Measurements from ENCODE around the gene FGF18.

The FGF18 gene

GRCh38 chr5:171434874-171435273, 15.4 kb downstream of the FGF18 start:
- Mint-ChIP-seq H3K4me3 (no peak overlapping the region), H3K27me3 (no peaks in the 10 kb centered on the region), H3K36me3 (no peaks in the 10 kb centered on the region), H3K9me3 (no peaks in the 10 kb centered on the region), H3K4me1 (no peaks in the 10 kb centered on the region), H3K27ac (no peak overlapping the region)
- ATAC-seq (ENCODE audit: low read depth) (no peak), DNase-seq (ENCODE audit: low spot score in 2 of 2) (no peak)

DNA sequence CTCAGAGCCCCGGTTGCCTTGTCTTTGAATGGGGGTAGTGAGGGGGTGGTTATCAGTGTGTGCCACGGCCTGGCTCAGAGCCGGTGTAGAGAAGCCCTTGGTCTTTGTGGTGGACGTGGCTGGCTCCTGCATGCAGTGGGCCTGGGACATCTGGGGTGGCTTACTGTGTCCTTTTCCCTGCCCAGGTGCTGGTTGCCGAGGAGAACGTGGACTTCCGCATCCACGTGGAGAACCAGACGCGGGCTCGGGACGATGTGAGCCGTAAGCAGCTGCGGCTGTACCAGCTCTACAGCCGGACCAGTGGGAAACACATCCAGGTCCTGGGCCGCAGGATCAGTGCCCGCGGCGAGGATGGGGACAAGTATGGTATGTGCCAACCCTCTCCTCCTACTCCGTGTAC, 16.5 kb downstream of the FGF18 start:
- no peaks in the 10 kb centered on the region for H3K27me3 Mint-ChIP-seq
- no peak overlapping the region for H3K27ac Mint-ChIP-seq
- no peak overlapping the region for H3K4me3 Mint-ChIP-seq
- DNase-seq (ENCODE audit: low spot score in 2 of 2) (no peak), ATAC-seq (ENCODE audit: low read depth) (no peak)
- no peaks in the 10 kb centered on the region for H3K4me1 Mint-ChIP-seq
- H3K9me3 Mint-ChIP-seq, result no peaks in the 10 kb centered on the region
- no peaks in the 10 kb centered on the region for H3K36me3 Mint-ChIP-seq

GRCh38 chr5:171436804-171437285, 17.4 kb downstream of the FGF18 start:
- H3K27me3 Mint-ChIP-seq, result peaks cover 2% of the 10 kb centered on the region
- H3K27ac Mint-ChIP-seq, result no peak overlapping the region
- no peaks in the 10 kb centered on the region for H3K36me3 Mint-ChIP-seq
- ATAC-seq (ENCODE audit: low read depth) (no peak), DNase-seq (ENCODE audit: low spot score in 2 of 2) (no peak)
- H3K9me3 Mint-ChIP-seq, result no peaks in the 10 kb centered on the region
- H3K4me1 Mint-ChIP-seq, result no peaks in the 10 kb centered on the region
- no peak overlapping the region for H3K4me3 Mint-ChIP-seq

- DNase-seq (ENCODE audit: low spot score in 2 of 2) (no peak), ATAC-seq (ENCODE audit: low read depth) (no peak)
- Mint-ChIP-seq H3K9me3 (no peaks in the 10 kb centered on the region), H3K27me3 (peaks cover 2% of the 10 kb centered on the region), H3K4me3 (no peak overlapping the region), H3K36me3 (no peaks in the 10 kb centered on the region), H3K27ac (no peak overlapping the region), H3K4me1 (no peaks in the 10 kb centered on the region)
These were observed 17.9 kb downstream of the FGF18 start for GRCh38 chr5:171437286-171437821.

DNA sequence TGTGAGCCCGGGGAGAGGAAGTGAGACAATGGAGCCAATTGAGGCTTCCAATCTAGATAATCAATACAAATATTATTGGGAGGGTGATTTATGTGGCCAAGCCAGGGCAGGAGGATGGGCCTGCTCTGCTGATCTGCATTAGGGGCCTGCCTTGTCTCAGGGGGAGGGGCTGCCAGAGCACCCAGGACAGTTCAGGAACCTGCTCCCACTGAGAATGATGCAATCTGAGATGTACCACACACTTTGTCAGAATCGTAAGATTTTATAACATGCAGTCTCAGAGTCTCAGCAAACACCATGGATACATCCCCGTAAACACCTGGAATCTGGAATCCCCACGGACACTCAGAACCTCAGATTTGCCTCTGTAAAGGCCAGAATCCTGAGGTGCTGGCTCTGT, 19.3 kb downstream of the FGF18 start:
- DNase-seq (ENCODE audit: low spot score in 2 of 2), result no peak

DNA sequence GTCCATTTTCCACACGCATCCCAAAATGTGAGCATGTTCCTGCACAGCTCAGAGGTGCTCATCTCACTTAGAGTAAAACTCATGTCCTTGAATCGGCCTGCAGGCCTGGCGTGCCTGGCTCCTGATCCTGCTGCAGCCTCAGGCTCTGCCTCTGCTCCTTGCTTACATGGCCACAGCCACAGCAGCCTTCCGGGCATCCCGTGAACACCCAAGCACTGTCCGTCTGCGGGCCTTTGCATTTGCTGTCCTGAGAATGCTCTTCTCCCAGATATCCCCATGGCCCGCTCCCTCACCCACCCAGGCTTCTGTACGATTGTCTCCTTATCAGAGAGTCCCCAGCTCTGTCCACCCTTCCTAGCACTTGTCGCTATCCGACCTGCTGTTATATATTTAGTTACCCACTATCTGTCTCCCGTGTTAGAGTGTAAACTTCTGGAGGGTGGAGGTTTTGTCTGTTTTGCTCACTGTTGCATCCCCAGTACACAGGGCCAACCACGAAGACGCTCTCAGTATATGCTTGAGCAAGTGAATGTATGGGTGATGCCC, 21.9 kb downstream of the FGF18 start:
- Mint-ChIP-seq H3K36me3 (no peaks in the 10 kb centered on the region), H3K9me3 (no peaks in the 10 kb centered on the region), H3K4me3 (no peak overlapping the region), H3K4me1 (no peaks in the 10 kb centered on the region), H3K27ac (no peak overlapping the region), H3K27me3 (peaks cover 8% of the 10 kb centered on the region)
- ATAC-seq (ENCODE audit: low read depth) (no peak), DNase-seq (ENCODE audit: low spot score in 2 of 2) (no peak)

More for the DNA sequence above, 19.3 kb downstream of the FGF18 start:
- Mint-ChIP-seq H3K27ac (no peak overlapping the region), H3K4me3 (no peak overlapping the region), H3K36me3 (no peaks in the 10 kb centered on the region), H3K4me1 (no peaks in the 10 kb centered on the region), H3K9me3 (no peaks in the 10 kb centered on the region), H3K27me3 (peaks cover 2% of the 10 kb centered on the region)
- ATAC-seq (ENCODE audit: low read depth), result no peak

DNA sequence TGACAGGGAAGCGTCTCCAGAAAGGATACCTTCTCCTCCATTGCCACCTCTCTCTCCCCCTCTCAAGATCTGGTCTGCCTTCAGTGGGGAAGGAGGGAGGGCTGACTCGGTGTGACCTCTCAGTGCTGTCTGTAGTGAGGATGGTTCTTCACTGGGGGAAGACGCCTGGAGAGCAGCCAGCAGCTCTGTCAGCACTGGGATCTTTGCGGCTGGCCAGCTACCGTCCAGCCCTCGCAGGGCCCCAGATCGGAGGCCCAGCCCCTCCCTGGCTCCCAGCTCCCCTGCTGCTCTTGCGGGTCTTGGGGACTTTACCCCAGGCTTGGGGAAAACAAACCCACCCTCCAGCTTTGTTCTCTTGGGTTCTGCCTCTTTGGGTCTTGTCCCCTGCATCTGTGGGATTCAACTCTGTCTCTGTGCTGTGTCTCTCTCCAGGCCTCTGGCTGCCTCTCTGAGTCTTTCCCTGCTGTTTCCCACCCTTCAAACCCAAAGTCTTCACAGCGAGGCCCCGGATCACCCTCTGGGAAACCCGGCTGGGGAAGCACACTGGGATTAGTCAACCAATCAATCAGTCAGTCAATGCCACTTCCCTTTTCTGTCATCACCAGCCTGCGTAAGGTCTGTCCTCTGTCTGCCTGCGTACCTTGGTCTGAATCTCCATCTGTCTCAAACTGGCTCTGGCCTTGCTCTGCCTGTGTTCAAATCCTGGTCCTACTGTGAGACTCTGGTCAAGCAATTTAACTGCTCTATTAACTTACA, 23.0 kb downstream of the FGF18 start:
- H3K4me1 Mint-ChIP-seq, result no peaks in the 10 kb centered on the region
- H3K9me3 Mint-ChIP-seq, result no peaks in the 10 kb centered on the region
- peaks cover 9% of the 10 kb centered on the region for H3K27me3 Mint-ChIP-seq
- H3K4me3 Mint-ChIP-seq, result no peak overlapping the region
- ATAC-seq (ENCODE audit: low read depth) (no peak), DNase-seq (ENCODE audit: low spot score in 2 of 2) (no peak)
- no peaks in the 10 kb centered on the region for H3K36me3 Mint-ChIP-seq
- no peak overlapping the region for H3K27ac Mint-ChIP-seq

DNA sequence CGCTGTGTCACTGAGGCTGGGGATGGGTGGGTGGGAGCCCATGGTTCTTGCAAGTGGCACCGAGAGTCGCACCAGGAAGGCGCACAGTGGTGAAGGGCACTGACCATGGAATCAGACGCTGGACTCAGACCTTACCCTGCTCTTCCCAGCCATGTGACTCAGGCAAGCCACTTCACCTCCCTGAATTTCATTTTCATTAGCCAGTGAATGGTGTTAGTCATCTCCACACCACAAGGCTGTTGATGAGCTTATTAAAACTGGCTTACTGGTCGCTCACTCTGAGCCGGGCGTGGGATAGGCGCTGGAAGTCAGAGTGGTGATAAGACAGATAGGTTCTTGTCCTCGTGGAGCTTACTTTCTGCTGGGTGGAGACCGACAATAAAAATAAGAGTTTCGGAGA, 25.1 kb downstream of the FGF18 start:
- Mint-ChIP-seq H3K27ac (no peak overlapping the region), H3K27me3 (peaks cover 21% of the 10 kb centered on the region), H3K4me3 (no peak overlapping the region), H3K9me3 (no peaks in the 10 kb centered on the region), H3K36me3 (no peaks in the 10 kb centered on the region), H3K4me1 (no peaks in the 10 kb centered on the region)
- ATAC-seq (ENCODE audit: low read depth), result no peak
- no peak for DNase-seq (ENCODE audit: low spot score in 2 of 2)

- no peaks in the 10 kb centered on the region for H3K36me3 Mint-ChIP-seq
- no peaks in the 10 kb centered on the region for H3K9me3 Mint-ChIP-seq
- no peaks in the 10 kb centered on the region for H3K4me1 Mint-ChIP-seq
- DNase-seq (ENCODE audit: low spot score in 2 of 2) (no peak), ATAC-seq (ENCODE audit: low read depth) (no peak)
- H3K27me3 Mint-ChIP-seq, result peaks cover 23% of the 10 kb centered on the region
- H3K27ac Mint-ChIP-seq, result no peak overlapping the region
- H3K4me3 Mint-ChIP-seq, result no peak overlapping the region
These were observed 26.4 kb downstream of the FGF18 start for GRCh38 chr5:171445644-171446516.

GRCh38 chr5:171447226-171447625, 27.8 kb downstream of the FGF18 start:
- DNase-seq (ENCODE audit: low spot score in 2 of 2) (no peak), ATAC-seq (ENCODE audit: low read depth) (no peak)
- peaks cover 3% of the 10 kb centered on the region for H3K4me1 Mint-ChIP-seq
- peaks cover 29% of the 10 kb centered on the region for H3K27me3 Mint-ChIP-seq
- no peak overlapping the region for H3K27ac Mint-ChIP-seq
- no peaks in the 10 kb centered on the region for H3K36me3 Mint-ChIP-seq
- H3K4me3 Mint-ChIP-seq, result no peak overlapping the region
- H3K9me3 Mint-ChIP-seq, result no peaks in the 10 kb centered on the region

DNA sequence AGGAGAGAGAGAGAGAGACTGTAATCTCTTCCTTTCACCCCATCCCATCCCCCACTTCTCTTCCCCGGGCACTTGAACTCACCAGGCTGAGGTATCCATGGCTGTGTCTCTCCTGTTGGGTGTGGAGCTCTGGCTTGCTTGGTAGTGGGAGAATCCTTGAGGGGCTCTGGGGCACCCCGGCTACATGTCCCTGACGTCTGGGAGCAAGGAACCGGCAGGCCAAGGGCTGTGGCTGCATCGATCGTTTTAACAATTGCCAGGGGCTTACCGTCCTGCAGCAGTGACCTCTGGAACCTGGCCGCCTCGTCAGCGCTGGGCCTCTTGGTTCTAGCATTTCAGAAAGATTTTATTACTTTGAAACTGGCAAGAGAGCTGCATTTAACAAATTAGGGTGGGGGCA, 30.0 kb downstream of the FGF18 start:
- Mint-ChIP-seq H3K36me3 (no peaks in the 10 kb centered on the region), H3K4me1 (peaks cover 3% of the 10 kb centered on the region), H3K4me3 (no peak overlapping the region), H3K27me3 (peaks cover 37% of the 10 kb centered on the region), H3K27ac (no peak overlapping the region), H3K9me3 (no peaks in the 10 kb centered on the region)
- ATAC-seq (ENCODE audit: low read depth) (no peak), DNase-seq (ENCODE audit: low spot score in 2 of 2) (no peak)

GRCh38 chr5:171450423-171451331, 31.2 kb downstream of the FGF18 start:
- Mint-ChIP-seq H3K27ac (no peak overlapping the region), H3K36me3 (no peaks in the 10 kb centered on the region), H3K4me3 (peak overlapping the region; percentile 6), H3K27me3 (peaks cover 34% of the 10 kb centered on the region), H3K9me3 (no peaks in the 10 kb centered on the region), H3K4me1 (peaks cover 3% of the 10 kb centered on the region)
- ATAC-seq (ENCODE audit: low read depth) (no peak), DNase-seq (ENCODE audit: low spot score in 2 of 2) (no peak)

DNA sequence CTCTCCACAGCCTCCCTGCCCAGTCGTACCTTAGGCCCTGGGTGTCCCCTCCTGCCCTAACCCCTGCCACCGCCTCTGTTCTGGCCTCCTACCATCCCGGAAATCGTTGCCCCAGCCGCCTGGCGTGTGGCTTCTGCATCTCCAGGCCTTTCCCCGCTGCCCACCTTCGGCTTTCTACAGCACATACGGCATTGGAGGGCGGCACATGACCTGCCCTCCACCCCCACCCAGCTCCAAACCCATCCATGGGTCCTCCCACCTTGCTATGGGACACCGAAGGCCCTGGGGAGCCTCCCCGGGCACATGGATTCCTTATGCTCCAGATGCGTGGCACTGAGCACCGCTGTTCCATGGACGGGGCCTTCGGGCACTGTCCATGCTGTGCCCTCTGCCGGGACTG, 32.0 kb downstream of the FGF18 start:
- Mint-ChIP-seq H3K27me3 (peaks cover 36% of the 10 kb centered on the region), H3K4me3 (peak overlapping the region; percentile 63), H3K27ac (no peak overlapping the region), H3K4me1 (peaks cover 3% of the 10 kb centered on the region), H3K36me3 (no peaks in the 10 kb centered on the region), H3K9me3 (no peaks in the 10 kb centered on the region)
- no peak for DNase-seq (ENCODE audit: low spot score in 2 of 2)
- no peak for ATAC-seq (ENCODE audit: low read depth)

Data from memory B cell (primary cell).